Endothelial cell of umbilical vein (primary cell): ENCODE data around the gene ARHGAP18. TPM values are rescaled to one million over a fixed set of nuclear protein-coding genes. Genes with fewer than 3 reads are reported as not detected.

Experiments used
- BruUV-seq: library from RNA; stranded (reverse); fragments of 400-500 nt; replicated peaks from 2 replicates; lab custom pipeline; 2021; lab: Mats Ljungman, UMichigan
- CTCF ChIA-PET: fragments of 300-600, 350-600 bp; sonication (Branson Sonifier 250); formaldehyde crosslinking; loops from one replicate; lab custom pipeline; 2021; ENCODE audit warnings: antibody characterized with exemption, inconsistent platforms; lab: Charles Lee
- POLR2A ChIA-PET: fragments of 300-600, 350-600 bp; sonication (Branson Sonifier 250); formaldehyde crosslinking; loops from one replicate; lab custom pipeline; 2021; ENCODE audit warnings: antibody characterized with exemption, inconsistent platforms; lab: Charles Lee
- DNase-seq: peaks from one replicate; pipeline ENCODE4 v3.0.0-alpha.2; 2011; ENCODE audit warnings: low read depth, low spot score
- FAIRE-seq: peaks from 2 replicates; lab custom pipeline; 2011; peaks lifted over from hg19 to GRCh38; lab: Jason Lieb, UNC
- H2AFZ ChIP-seq: 2 replicates; pipeline ENCODE4 v1.6.0; 2012; ENCODE audit warnings: low read depth, low read length, control low read depth, inconsistent platforms
- H3K27ac ChIP-seq: 2 replicates; pipeline ENCODE4 v1.5.1; 2011; ENCODE audit warnings: low read depth, mild to moderate bottlenecking, control low read depth, low read length, moderate library complexity; ENCODE audit not compliant: insufficient read depth
- H3K27me3 ChIP-seq, 2 experiments: 2 replicates each; pipeline versions ENCODE4 v1.6.0 to v1.6.1; 2011; ENCODE audit warnings: low read length in 2 of 2, mixed read lengths in 1 of 2; ENCODE audit not compliant: control insufficient read depth in 2 of 2, insufficient read depth in 2 of 2
- H3K36me3 ChIP-seq, 2 experiments: 2 replicates in 1 of 2; 3 replicates in 1 of 2; pipeline ENCODE4 v1.5.1; 2011; ENCODE audit warnings: low read length in 2 of 2, mild to moderate bottlenecking in 1 of 2, moderate library complexity in 1 of 2; ENCODE audit not compliant: control insufficient read depth in 2 of 2, insufficient read depth in 2 of 2; ENCODE audit errors: extremely low read depth in 1 of 2
- H3K4me1 ChIP-seq: 3 replicates; pipeline ENCODE4 v1.5.1; 2011; ENCODE audit warnings: mild to moderate bottlenecking, low read length; ENCODE audit not compliant: control insufficient read depth, insufficient read depth; ENCODE audit errors: extremely low read depth
- H3K4me2 ChIP-seq: 2 replicates; pipeline ENCODE4 v1.6.1; 2011; ENCODE audit warnings: low read length, control low read depth, mixed read lengths; ENCODE audit not compliant: insufficient read depth
- H3K4me3 ChIP-seq, 3 experiments: fragments of 200-600 bp in 1 of 3; sonication (generic), shearing (Covaris generic) in 1 of 3; replicated peaks in 1 of 3; 2 replicates each; pipeline ENCODE4 v1.5.1; 2011 to 2016; ENCODE audit warnings: control low read depth in 3 of 3, low read length in 3 of 3, mild to moderate bottlenecking in 2 of 3, inconsistent platforms in 1 of 3, low read depth in 1 of 3, moderate library complexity in 1 of 3; ENCODE audit not compliant: insufficient read depth in 1 of 3
- H3K79me2 ChIP-seq: 2 replicates; pipeline ENCODE4 v1.6.0; 2012; ENCODE audit warnings: low read length, inconsistent platforms; ENCODE audit not compliant: control insufficient read depth, insufficient read depth
- H3K9ac ChIP-seq: replicated peaks from 2 replicates; pipeline ENCODE3; 2011; ENCODE audit warnings: low read length, control low read depth; ENCODE audit not compliant: insufficient read depth; ENCODE audit errors: extremely low read depth
- H3K9me1 ChIP-seq: replicated peaks from 3 replicates; pipeline ENCODE4 v1.6.0; 2011; ENCODE audit warnings: mild to moderate bottlenecking, low read length; ENCODE audit not compliant: control insufficient read depth, insufficient read depth; ENCODE audit errors: extremely low read depth
- H3K9me3 ChIP-seq: replicated peaks from 2 replicates; pipeline ENCODE4 v1.5.1; 2012; ENCODE audit warnings: low read length, inconsistent platforms; ENCODE audit not compliant: control insufficient read depth, insufficient read depth
- H4K20me1 ChIP-seq: replicated peaks from 2 replicates; pipeline ENCODE3; 2011; ENCODE audit warnings: mild to moderate bottlenecking, low read length; ENCODE audit not compliant: control insufficient read depth, insufficient read depth; ENCODE audit errors: extremely low read depth
- EZH2 ChIP-seq: IDR thresholded peaks from 2 replicates; pipeline ENCODE4 v1.6.1; 2012; ENCODE audit warnings: borderline replicate concordance, low read depth, mild to moderate bottlenecking, moderate library complexity, low read length, inconsistent platforms; ENCODE audit not compliant: severe bottlenecking
- FOS ChIP-seq: IDR thresholded peaks from 2 replicates; pipeline ENCODE4 v1.6.1; 2011; ENCODE audit warnings: mild to moderate bottlenecking, low read length, moderate library complexity, borderline replicate concordance; ENCODE audit not compliant: insufficient read depth
- JUN ChIP-seq: IDR thresholded peaks from 2 replicates; pipeline ENCODE4 v1.6.1; 2011; ENCODE audit warnings: borderline replicate concordance, low read depth; ENCODE audit not compliant: insufficient read length, insufficient read depth
- POLR2AphosphoS5 ChIP-seq: IDR thresholded peaks from 2 replicates; pipeline ENCODE4 v1.6.1; 2012; ENCODE audit warnings: low read depth, mild to moderate bottlenecking, control low read depth, low read length, moderate library complexity; ENCODE audit not compliant: insufficient read depth
- dilution Hi-C: fragments of 300-500 bp; cut with MboI; formaldehyde crosslinking; loops from one replicate; pipeline ENCODE4 v1.15.0; 2019; ENCODE audit warnings: low sequenced_read_pairs; ENCODE audit not compliant: extremely low pct_ligation_motif_present
- intact Hi-C: fragments of 100-400 bp; cut with micrococcal nuclease; formaldehyde crosslinking; loops from one replicate; pipeline ENCODE4 v1.10.0; 2022
- polyA plus RNA-seq, 4 experiments: library from polyadenylated mRNA; depleted of rRNA in 3 of 4; stranded (reverse) in 3 of 4; unstranded in 1 of 4; fragments of >200 nt; gene quantifications; 2 replicates each; pipeline versions ENCODE4 v1.2.1 to v1.2.3, GENCODE V29; 2011 to 2012; ENCODE audit warnings: missing spikeins in 1 of 4
- total RNA-seq: library from RNA; stranded (reverse); gene quantifications from 2 replicates; pipeline ENCODE4 v1.2.3, GENCODE V29; 2021
- TF ChIP-seq, protein P1 (sequence below), 2 donors: IDR thresholded peaks; 1 replicate in 1 of 2; 2 replicates in 1 of 2; pipeline ENCODE4 v1.5.1; 2011; ENCODE audit warnings: low read length in 2 of 2, mild to moderate bottlenecking in 2 of 2, moderate library complexity in 2 of 2, control low read depth in 1 of 2, inconsistent platforms in 1 of 2, low read depth in 1 of 2; ENCODE audit not compliant: insufficient read depth in 1 of 2; ENCODE audit errors: extremely low read depth in 1 of 2
- TF ChIP-seq, protein P2 (sequence below): IDR thresholded peaks from 2 replicates; pipeline ENCODE4 v1.6.1; 2011; ENCODE audit not compliant: insufficient read depth, insufficient read length

Gene ARHGAP18
- total and polyA plus RNA-seq, 2 donors (not counting 3 experiments of a cell fraction or from before 2014, with no cell fraction given), result 13.1 to 86.1 TPM

DNA sequence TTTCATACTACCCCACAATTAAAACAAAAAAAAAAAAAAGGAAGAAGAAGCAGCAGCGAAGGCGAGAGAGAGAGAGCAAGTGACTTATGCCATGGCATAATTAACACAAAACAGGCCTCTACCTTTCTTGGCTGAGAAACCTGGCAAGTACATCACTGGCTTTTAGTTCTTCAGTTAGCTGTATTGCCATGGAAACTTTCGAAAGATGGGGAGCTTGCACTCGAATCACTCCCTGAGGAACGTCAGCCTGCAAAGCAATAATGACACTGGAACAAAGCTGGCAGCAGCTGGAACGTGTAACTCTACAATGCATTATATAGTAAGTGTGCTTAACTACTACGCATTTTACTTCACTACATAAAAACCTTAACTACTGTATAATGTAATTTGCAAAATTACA lies 126.1 kb downstream of the ARHGAP18 start:
- ChIA-PET POLR2A (no interaction called here), CTCF (no interaction called here)
- FAIRE-seq, result no peak
- Histone ChIP-seq H3K4me1 (no peaks in the 10 kb centered on the region), H3K4me2 (no peak overlapping the region), H3K36me3 (peaks cover 18 to 19% of the 10 kb centered on the region in 2 experiments), H3K79me2 (no peaks in the 10 kb centered on the region), H3K27ac (no peak overlapping the region), H2AFZ (no peak overlapping the region), H3K9me3 (no peaks in the 10 kb centered on the region), H4K20me1 (no peaks in the 10 kb centered on the region), H3K4me3 (no peak overlapping the region), H3K9ac (no peak overlapping the region), H3K27me3 (no peaks in the 10 kb centered on the region), H3K9me1 (no peaks in the 10 kb centered on the region)
- no peak for TF ChIP-seq FOS
- TF ChIP-seq, protein P1, sequence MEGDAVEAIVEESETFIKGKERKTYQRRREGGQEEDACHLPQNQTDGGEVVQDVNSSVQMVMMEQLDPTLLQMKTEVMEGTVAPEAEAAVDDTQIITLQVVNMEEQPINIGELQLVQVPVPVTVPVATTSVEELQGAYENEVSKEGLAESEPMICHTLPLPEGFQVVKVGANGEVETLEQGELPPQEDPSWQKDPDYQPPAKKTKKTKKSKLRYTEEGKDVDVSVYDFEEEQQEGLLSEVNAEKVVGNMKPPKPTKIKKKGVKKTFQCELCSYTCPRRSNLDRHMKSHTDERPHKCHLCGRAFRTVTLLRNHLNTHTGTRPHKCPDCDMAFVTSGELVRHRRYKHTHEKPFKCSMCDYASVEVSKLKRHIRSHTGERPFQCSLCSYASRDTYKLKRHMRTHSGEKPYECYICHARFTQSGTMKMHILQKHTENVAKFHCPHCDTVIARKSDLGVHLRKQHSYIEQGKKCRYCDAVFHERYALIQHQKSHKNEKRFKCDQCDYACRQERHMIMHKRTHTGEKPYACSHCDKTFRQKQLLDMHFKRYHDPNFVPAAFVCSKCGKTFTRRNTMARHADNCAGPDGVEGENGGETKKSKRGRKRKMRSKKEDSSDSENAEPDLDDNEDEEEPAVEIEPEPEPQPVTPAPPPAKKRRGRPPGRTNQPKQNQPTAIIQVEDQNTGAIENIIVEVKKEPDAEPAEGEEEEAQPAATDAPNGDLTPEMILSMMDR (IDR thresholded peaks at IDR 0.05; ENCODE audit: extremely low read depth in 1 of 2, insufficient read depth in 1 of 2, low read depth in 1 of 2, low read length in 2 of 2), result no peak
- no peak for TF ChIP-seq JUN
- no peak for TF ChIP-seq EZH2
- TF ChIP-seq, protein P2, sequence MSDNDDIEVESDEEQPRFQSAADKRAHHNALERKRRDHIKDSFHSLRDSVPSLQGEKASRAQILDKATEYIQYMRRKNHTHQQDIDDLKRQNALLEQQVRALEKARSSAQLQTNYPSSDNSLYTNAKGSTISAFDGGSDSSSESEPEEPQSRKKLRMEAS, result no peak
- no peak for TF ChIP-seq POLR2AphosphoS5
- no peak for DNase-seq
- no TSS peak for BruUV-seq
- intact Hi-C loops (no loop called here), dilution Hi-C loops (no loop called here)
